ENCODE measurements around the gene UROC1. TPM values are rescaled to one million over a fixed set of nuclear protein-coding genes. Genes with fewer than 3 reads are reported as not detected.

UROC1 gene
- total and polyA plus RNA-seq, 2 donors (not counting 1 experiment from before 2014, with no cell fraction given), result not detected

DNA sequence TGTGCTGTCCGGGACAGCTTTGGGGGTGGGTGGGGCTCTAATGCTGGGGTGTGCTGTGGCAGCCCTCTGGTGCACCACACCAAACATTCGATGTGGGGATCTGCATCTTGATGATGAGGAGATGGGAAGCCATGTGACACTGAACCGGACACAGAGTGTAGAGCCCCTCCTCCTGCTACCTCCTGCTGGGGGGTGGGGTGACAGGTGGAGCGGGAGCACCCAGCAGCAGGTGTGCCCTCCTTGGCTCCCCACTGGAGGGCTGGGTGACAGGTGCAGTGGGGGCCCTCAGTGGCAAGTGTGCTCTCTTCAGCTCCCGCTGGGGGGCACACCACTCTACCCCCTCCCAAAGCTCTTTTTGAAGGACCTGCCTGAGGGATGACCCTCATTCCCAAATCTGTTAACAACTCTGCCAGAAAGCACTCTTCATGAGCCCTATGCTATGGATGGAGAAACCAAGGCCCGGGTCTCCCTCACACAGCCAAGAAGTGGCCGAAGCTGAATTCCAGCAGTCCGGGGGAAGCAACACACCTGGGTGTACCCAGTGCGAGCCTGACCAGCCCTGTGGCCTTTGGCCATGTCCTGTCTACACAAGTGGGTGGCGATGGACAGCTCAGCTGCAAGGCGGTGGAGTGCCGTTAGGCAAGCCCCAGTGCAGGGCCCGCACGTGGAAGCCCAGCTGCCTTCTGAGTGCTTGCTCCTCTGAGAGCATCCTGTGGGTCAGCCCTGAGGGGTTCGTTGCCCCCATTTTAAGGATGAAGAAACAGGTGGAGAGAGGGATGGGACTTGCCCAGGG, 609 bp upstream of the UROC1 start:
- intact Hi-C loops (cut with micrococcal nuclease), result no loop called here
- peaks cover 0 to 12% (median 3%) of the 10 kb centered on the region in 4 experiments for H3K27me3 ChIP-seq (replicated peaks in 1 of 4; ENCODE audit: control extremely low read depth in 1 of 4, control insufficient read depth in 3 of 4, insufficient read depth in 4 of 4, low read length in 3 of 4)
- Mint-ChIP-seq H3K27ac (no peak overlapping the region), H3K9me3 (ENCODE audit: insufficient read depth) (no peaks in the 10 kb centered on the region), H3K4me3 (no peak overlapping the region), H3K4me1 (no peaks in the 10 kb centered on the region), H3K27me3 (peaks cover 11% of the 10 kb centered on the region)
- DNase-seq (no peak), ATAC-seq (ENCODE audit: low read depth) (no peak)
- no peaks in the 10 kb centered on the region for H3K4me1 ChIP-seq (ENCODE audit: control insufficient read depth in 2 of 2, insufficient read depth in 2 of 2, low read length in 2 of 2)
- ChIA-PET CTCF (interaction anchor here (0.6 to 5.9 kb wide), 2 partner anchors 971 to 1028 kb away, joined by 4 to 92 read pairs; no protein-coding TSS in a partner anchor), POLR2A (no interaction called here)
- H3K27ac ChIP-seq (ENCODE audit: low read length in 2 of 2), result no peak overlapping the region
- H3K9ac ChIP-seq (ENCODE audit: low read length), result no peak overlapping the region
- 81% methylated on average over 14 of the region's 15 CpGs for WGBS (ENCODE audit: insufficient coverage)
- TF ChIP-seq CTCF (IDR thresholded peaks at IDR 0.05), result no peak
- H2AFZ ChIP-seq (ENCODE audit: insufficient read depth, low read depth, low read length, poor library complexity, severe bottlenecking), result no peak overlapping the region
- H4K20me1 ChIP-seq (ENCODE audit: control insufficient read depth, insufficient read depth, low read length, poor library complexity, severe bottlenecking), result no peaks in the 10 kb centered on the region
- H3K4me2 ChIP-seq (replicated peaks; ENCODE audit: low read depth, low read length, poor library complexity, severe bottlenecking), result no peak overlapping the region
- H3K4me3 ChIP-seq (ENCODE audit: control extremely low read depth in 1 of 5, extremely low read depth in 1 of 5, insufficient read depth in 1 of 5, low read depth in 2 of 5, low read length in 4 of 5), result no peak overlapping the region
- no peaks in the 10 kb centered on the region for H3K36me3 ChIP-seq (replicated peaks in 1 of 2; ENCODE audit: control extremely low read depth in 1 of 2, control insufficient read depth in 1 of 2, extremely low read depth in 1 of 2, insufficient read depth in 2 of 2, low read length in 1 of 2)
- no peaks in the 10 kb centered on the region for H3K9me3 ChIP-seq (ENCODE audit: control extremely low read depth in 1 of 3, control insufficient read depth in 2 of 3, insufficient read depth in 1 of 3, low read length in 2 of 3)
- H3K79me2 ChIP-seq (ENCODE audit: control insufficient read depth, insufficient read depth, low read length), result no peaks in the 10 kb centered on the region

DNA sequence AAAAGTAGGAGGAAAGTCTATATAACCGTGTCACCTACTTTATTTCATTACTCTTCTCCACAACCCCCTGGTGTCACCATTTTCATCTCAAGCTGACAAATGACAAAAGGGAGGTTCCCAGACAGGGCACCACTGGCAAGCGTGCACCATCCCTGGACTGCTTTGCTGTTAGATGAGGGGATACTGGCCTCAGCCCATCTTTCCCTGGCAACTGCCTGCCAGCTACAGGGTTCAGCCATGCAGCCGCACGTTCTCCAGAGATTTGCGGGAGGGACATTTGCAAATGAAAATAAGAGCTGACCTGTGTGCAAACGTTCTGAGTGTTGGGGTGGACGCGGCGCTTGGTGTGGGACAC, 660 bp downstream of the UROC1 start:
- ChIA-PET POLR2A (no interaction called here), CTCF (no interaction called here)
- intact Hi-C loops (cut with micrococcal nuclease), result no loop called here
- Histone ChIP-seq H3K4me2 (replicated peaks; ENCODE audit: low read depth, low read length, poor library complexity, severe bottlenecking) (no peak overlapping the region), H3K4me1 (ENCODE audit: control insufficient read depth in 2 of 2, insufficient read depth in 2 of 2, low read length in 2 of 2) (no peaks in the 10 kb centered on the region), H2AFZ (ENCODE audit: insufficient read depth, low read depth, low read length, poor library complexity, severe bottlenecking) (no peak overlapping the region), H3K9me3 (ENCODE audit: control extremely low read depth in 1 of 3, control insufficient read depth in 2 of 3, insufficient read depth in 1 of 3, low read length in 2 of 3) (no peaks in the 10 kb centered on the region), H3K36me3 (replicated peaks in 1 of 2; ENCODE audit: control extremely low read depth in 1 of 2, control insufficient read depth in 1 of 2, extremely low read depth in 1 of 2, insufficient read depth in 2 of 2, low read length in 1 of 2) (no peaks in the 10 kb centered on the region), H4K20me1 (ENCODE audit: control insufficient read depth, insufficient read depth, low read length, poor library complexity, severe bottlenecking) (no peaks in the 10 kb centered on the region), H3K4me3 (ENCODE audit: control extremely low read depth in 1 of 5, extremely low read depth in 1 of 5, insufficient read depth in 1 of 5, low read depth in 2 of 5, low read length in 4 of 5) (no peak overlapping the region), H3K27me3 (replicated peaks in 1 of 4; ENCODE audit: control extremely low read depth in 1 of 4, control insufficient read depth in 3 of 4, insufficient read depth in 4 of 4, low read length in 3 of 4) (peaks cover 0 to 5% (median 0%) of the 10 kb centered on the region in 4 experiments), H3K79me2 (ENCODE audit: control insufficient read depth, insufficient read depth, low read length) (no peaks in the 10 kb centered on the region), H3K27ac (ENCODE audit: low read length in 2 of 2) (no peak overlapping the region), H3K9ac (ENCODE audit: low read length) (no peak overlapping the region)
- TF ChIP-seq EZH2 (IDR thresholded peaks at IDR 0.05; ENCODE audit: borderline replicate concordance, insufficient read depth, low read depth, low read length, poor library complexity, severe bottlenecking) (no peak), CTCF (IDR thresholded peaks at IDR 0.05) (no peak)
- DNase-seq (no peak), ATAC-seq (ENCODE audit: low read depth) (no peak)
- 94% methylated on average over 7 of the region's 9 CpGs for WGBS (ENCODE audit: insufficient coverage)
- Mint-ChIP-seq H3K4me3 (no peak overlapping the region), H3K4me1 (no peaks in the 10 kb centered on the region), H3K9me3 (ENCODE audit: insufficient read depth) (no peaks in the 10 kb centered on the region), H3K27ac (no peak overlapping the region), H3K27me3 (peaks cover under 1% of the 10 kb centered on the region)
